HG02852 (cell line): ENCODE results near the gene HEXIM2.
A peak's percentile ranks its signal among the peaks of the same experiment; 100 is the strongest.
"Not testable (repeated sequence)": the region's sequence is repeated elsewhere in the genome, so short reads cannot be mapped to it uniquely, and the experiment has no call there.

Experiments used
- ATAC-seq: cut with Tn5 transposase; IDR thresholded peaks from one replicate; pipeline ENCODE4 v1.9.1; 2021; ENCODE audit warnings: mild to moderate bottlenecking, moderate library complexity; ENCODE audit not compliant: unreplicated experiment

Gene HEXIM2, protein sequence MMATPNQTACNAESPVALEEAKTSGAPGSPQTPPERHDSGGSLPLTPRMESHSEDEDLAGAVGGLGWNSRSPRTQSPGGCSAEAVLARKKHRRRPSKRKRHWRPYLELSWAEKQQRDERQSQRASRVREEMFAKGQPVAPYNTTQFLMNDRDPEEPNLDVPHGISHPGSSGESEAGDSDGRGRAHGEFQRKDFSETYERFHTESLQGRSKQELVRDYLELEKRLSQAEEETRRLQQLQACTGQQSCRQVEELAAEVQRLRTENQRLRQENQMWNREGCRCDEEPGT

DNA sequence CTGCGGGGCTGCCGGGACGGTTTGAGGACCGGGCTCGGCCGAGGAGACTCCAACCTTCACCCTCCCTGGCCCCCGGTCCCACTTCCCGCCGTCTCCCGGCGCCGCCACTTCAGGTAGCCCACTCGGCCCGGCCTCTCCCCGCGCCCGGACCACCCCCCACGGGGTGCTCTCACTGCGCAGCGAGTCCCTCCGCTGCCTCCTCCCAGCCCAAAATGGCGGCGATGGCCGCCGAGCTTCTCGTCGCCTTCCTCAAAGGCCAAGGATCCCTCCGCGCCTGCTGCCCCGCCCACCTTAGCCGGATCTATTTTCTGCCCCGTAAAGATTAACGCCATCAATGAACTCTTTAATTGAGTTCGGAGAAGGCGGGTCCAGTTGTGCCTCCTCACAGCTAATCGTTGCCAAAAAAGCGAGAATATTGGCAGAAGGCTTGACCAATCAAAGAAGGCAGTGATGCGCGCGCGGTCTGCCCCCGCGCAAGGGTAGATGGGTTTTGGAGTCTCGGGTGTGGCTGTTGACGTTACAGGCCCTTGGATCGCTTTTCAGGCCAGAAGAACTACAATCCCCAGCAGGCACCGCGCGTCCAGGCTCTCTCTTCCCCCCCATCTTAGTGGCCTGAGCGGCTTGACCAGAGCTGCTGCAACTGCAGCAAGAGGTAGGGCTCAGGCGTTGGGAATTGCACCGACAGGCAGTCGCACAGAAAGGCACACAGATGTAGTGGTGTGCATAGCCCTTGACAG is at the start of gene HEXIM2:
Gene HEXIM2 (plus strand): TSS at position 588 of the 737 bp plus-strand sequence. CDS start 919 bp downstream, outside the sequence.
- peak; percentile 92 for ATAC-seq

DNA sequence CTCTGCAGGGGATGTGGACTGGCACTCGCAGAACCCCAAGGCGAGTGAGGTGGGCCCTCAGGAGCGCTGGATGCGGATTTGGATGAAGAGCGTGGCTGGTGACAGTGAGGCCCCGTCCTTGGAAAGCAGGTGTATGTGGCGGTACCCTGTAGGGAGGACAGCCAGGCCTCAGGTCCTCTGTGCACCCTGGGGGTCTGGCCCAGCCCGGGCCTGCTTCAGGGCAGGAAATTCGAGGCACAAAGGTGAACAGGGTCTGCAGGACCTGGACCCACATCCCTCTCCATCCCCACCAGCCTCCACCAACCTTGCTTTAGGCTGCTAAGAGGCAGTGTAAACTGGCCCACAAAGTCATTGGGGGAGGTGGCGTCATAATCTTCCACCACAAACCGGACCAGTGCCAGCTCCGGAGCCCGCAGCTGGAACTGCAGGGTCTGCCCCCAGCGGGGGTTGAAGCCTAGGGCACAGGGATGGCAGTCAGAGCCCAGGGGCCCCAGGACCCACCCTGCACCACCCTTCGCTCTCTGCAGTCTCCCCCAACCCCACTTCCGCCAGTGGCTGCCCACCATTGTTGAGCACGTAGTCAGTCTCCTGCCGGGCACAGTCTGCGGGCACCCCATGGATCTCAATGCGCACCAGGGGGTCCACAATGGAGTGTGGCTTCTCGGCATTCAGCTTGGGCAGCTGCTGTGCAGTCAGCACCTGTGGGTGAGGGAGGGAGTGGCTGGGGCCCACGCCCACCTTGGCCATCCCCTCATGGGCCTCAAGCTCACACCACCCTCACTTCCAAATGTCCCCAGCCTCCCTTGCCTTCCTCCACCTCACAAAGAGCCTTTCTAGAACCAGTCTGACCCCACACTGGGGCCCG is 48.9 kb upstream of the HEXIM2 start:
- no peak for ATAC-seq

DNA sequence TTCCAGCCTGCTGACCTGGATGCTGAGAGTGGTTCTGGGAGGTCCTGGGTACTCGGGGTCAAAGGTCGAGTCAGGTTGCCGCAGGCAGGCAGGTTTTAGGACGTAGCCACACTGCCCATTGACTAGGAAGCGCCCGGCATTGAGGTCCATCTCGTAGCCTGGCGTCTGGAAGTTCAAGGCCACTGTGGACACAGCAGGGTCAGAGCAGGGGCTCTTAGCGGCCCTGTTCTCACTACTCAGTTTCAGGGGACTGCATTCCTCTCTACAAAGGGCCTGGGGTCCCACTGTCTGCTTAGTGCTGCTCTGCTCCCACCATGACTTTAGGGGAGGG is 48.3 kb upstream of the HEXIM2 start:
- ATAC-seq: no peak

DNA sequence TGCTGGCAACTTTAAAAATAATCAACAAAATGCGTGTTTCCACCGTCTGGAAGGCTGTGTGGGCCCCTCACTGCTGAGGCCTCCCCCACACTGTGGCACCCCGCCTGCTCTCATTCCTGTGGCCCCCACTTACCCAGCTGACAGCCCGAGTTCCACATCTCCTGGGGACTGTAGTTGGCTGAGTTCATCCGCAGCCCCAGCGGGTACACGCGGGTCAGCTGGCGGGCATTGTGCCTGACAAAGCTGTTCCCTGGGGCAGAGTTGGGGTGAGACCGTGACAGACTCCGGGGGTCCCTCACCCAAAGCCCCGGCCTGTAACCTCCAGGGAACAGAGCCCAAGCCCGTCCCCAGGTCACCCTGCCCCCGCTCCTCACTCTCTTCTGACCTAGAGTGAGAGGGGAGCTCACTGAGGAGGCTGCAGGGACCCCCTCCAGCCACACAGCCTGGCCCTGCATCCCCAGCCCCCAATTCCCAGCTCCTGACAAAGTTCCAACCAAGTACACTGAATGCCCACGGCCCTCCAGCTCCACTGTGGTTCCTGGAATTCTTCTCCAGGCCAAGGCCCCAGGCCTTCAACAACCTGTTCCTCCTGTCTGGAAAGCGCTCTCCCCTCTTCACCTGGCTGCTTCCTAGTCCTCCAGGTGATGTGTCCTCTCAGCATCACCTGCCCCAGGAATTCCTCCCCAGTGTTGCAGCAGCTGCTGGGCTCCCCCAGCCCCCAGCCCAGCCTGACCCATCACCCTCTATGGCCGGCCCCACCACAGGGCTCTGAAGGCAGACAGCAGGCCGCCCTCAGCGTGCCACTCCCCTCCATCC is 47.4 kb upstream of the HEXIM2 start:
- no peak for ATAC-seq

DNA sequence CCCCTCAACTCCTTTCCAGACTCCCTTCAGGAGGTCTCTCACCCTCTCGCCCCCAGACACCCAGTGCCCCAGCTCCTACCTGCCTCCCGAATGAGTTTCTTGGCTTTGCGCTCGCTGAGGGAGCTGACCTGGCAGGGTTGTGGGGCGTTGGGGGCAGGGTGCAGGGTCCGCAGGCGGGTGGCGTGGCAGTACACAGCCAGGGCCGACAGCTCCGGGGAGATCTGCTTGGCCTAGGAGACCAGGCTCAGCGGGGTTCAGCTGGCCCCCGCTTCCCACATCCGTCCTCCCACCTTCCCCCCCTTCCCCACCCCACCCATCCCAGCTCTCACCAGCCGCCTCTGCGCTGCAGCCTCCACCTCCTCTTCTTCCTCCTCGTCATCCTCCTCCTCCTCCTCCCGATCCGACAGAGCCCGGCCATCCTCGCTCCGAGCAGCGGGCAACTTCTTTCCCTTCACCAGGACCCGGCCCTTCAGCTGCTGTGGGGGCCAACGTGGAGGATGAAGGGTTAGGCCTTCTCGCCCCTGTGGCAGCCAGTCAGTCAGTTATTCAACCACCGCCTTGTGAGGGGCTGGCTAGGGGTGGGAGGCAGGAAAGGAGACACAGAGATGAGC is 46.6 kb upstream of the HEXIM2 start:
- ATAC-seq: no peak

DNA sequence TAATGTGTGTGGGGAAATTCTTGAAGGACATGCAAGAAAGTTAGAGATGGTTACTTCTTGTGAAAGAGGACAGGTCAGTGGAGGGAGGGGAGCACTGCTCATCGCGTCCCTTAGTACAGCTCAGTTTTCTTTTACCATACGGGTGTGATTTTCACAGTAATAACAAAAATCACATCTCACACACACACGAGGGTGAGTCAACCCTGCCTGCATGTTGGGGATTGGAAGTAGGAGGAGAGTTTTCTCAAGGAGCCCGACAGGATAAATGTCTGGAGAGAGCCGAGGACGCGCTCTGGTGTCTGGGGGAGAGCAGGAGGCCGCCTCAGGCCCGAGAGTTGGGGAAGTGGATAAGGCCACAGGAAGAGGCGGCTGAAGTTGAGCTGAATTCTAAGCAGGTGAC is 45.8 kb upstream of the HEXIM2 start:
- no peak for ATAC-seq

DNA sequence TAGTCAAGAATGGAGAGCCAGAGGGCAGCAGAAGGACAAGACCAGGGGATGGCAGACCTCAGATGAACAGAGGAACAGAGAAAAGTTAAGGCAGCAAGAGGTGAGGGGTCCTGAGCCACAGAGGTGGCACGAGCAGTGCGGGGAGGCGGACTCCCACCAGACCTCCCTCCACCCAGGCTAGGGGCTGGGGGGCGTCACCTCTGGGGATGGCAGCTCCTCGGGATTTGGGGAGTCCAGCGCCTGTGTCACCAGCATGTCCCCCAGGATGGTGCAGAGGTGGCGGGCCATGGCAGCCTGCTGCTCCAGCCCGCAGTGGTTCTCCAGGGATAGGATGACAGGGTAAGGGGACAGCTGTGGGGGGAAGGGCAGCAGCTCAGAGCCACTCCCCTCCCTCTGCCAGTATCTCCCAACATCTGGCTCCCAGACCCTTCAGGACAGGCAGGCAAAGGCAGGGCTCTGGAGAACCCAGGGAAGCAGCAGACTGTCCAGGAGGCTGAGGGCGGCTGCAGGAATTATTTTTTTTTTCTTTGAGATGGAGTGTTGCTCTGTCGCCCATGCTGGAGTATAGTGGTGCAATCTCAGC is 45.1 kb upstream of the HEXIM2 start:
- no peak for ATAC-seq

DNA sequence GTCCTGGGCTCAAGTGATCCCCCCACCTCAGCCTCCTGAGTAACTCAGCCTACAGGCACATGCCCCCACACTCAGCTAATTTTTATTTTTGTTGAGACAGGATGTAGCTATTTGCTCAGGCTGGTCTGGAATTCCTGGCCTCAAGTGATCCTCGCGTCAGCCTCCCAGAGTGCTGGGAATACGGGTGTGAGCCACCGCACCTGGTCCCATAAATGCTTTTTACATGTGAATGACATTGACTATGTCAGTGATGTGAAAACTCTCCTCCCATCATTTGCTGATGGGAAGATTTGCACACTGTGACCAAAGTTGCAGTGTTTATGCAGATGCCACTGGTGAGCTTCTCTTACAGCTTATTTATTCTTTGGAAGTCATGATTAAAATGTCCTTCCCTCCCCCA is 44.3 kb upstream of the HEXIM2 start:
- no peak for ATAC-seq

DNA sequence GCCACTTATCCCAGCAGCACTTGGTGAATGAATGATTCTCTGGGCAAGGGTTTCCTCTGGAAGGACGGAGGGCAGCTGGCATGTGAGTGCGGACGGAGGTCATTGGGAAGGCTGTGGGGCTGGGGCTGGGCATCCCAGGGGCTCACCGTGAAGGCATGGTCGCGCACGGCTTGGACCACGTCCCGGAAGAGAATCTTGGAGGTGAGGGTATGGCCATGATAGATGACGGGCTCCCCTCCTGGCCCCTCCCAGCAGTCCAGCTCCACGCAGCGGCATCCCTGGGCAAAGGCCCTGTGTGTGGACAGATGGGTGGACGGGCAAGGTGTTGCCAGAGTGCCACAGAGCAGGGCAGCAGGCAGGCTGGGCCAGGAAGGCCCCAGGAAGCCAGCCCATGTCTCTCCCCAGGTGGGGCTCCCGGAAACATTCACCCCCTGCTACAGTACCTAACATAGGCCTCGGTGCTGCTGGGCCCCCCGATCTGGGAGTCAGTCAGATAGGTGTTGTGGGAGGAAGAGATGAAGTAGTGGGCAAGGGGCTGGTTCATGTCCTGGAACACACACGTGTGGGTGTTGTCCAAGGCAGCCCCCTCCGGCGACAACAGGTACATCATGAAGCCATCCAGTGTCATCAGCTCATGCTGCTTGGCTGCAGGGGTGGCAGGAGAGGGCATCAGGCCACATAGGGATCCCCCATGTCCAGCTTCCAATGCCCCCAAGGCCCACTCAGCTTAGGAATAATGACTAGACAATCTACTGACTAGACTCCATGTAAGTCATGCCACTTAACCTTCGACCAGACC is 43.6 kb upstream of the HEXIM2 start:
- no peak for ATAC-seq

DNA sequence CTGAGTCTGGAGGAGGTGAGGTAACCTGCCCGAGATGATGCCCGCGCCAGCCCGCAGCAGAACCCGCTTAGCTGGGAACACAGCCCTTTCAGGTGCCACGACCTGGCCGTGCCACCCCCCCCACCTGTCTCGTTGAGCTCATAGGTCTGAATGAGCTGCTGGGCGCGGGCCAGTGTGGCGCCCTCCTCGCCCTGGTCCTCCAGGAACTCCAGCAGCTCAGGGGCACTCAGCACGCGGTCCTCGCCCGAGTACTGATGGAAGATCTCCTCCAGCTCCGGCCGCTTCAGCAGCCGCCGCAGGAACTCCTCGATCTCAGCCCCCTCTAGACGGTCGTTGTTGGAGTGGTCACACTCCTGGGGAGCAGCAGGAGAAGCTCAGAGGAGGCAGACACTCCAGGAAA is 43.0 kb upstream of the HEXIM2 start:
- ATAC-seq: no peak

DNA sequence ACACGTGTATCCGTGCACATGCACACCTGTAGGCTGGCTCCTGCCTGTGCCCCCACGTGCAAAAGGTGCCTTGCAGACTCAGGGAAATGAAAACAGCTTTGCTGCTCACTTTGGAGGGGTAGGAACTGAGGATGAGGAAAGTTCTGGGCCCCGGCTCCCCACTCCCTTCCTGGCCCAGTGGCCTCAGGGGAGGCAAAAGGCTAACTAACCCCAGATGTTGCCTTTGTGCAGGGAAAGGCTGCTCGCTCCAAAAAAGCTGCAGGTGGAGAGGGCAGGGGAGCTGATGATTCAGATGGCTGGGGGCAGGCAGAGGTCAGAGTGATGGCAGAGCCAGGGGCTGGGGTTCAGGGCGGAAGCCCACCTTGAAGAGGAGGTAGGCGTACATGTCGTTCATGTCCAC is 41.7 kb upstream of the HEXIM2 start:
- no peak for ATAC-seq

DNA sequence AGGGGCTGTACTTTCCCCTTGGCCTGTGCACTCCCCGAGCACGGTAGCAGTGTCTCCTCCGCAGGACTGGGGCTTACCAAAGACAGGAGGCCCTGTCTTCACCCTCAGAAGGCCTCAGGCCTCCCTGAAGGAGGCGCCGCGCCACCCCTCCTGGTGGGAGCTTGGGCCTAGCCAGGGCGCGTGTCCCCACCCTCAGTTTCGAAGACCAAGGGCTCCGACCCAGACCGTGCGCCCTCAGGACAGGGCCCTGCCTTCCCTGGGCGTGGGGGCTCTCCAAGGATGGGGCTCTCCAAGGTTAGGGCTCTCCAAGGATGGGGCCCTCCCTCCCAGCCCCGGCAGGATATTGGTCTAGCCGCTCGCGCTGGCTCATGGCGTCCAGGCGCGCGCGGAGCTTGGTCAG is 41.1 kb upstream of the HEXIM2 start:
- no peak for ATAC-seq

DNA sequence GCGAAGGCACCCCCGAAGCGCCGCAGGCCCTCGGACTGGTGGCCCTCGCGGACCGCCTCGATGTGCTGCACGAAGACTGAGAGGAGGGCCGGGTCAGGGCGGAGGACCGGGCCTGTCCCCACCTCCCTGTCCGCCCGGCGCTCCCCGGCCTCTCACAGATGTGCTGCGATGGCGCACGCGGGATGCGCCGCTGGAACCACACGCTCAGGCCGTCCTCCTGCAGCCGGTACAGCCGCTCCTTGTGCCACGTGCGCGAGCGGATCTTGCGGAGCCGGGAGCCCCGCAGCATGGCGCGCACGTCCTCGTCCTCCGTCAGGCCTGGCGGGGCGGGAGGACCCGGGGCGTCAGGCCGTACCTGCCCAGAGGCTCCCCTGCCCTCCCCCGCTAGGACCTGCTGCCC is 40.6 kb upstream of the HEXIM2 start:
- no peak for ATAC-seq

DNA sequence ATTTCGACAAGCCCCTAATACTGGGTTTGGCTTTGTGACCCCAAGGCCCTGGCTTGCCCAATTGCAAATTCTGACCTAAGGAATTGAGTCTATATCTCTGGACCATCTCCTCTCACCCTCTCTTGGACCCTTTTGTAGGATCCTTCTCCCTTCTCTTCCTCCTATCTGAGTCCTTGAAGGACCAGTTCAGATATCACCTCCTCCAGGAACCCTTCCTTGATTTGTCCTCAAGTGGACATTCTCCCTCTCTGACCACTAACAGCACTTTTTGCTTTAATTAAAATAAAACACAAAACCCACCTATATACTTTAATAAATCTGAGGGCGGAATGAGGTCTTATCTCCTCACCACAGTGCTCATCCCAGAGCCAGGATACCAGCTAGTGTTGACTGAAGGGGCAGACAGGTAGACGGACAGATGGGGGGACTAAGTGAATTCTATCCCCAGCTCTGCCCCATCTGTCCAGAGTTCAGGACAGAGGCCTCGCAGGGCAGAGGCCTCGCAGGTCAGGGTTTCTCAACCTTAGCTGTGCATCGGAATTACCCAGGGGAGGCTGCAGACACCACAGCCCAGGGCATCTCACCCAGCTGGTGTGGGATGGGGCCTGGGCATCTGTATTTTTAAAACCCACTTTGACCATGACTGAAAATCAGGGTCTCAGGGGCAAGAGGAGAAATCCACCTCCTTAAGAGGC is 38.5 kb upstream of the HEXIM2 start:
- ATAC-seq: no peak

DNA sequence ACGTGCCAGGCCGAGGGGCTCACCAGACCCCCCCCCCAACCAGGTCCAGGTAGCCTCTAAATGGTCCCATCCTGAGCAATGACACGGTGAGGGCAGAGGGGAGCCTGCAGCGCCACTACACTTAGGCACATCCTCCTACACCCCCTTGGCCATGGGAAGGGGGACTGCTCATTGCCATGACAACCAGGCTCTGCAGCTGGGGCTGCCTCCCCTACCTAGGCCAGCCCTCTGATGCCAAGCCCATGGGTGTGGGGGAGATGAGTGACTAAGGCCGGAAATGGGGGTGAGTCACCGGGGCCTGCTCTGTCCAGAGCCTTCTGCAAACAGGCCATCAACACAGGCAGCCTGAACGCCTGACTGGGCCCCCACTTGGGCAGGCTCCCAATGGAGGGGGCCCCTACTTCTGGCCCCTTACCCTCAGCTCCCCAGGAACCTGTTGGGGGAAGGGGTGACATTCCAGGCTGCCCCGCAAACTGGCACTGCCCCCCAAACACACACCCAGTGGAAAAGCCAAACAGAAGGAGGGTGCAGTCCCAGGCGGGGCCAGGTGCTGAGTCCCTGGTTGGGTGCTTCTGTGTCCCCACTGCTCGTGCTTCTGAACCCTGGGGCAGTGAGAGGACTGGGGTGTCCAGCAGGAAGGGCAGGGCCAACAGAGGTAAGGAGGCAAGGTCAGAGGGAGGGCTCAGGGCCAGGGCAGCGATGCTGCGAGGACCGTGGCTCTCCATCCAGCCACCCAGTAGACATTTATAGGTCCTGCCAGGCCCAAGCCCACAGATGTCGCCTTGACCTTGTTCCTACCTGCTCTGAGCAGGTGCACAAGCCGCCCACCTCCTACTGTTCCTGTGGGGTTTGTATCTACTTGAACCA is 37.5 kb upstream of the HEXIM2 start:
- no peak for ATAC-seq

DNA sequence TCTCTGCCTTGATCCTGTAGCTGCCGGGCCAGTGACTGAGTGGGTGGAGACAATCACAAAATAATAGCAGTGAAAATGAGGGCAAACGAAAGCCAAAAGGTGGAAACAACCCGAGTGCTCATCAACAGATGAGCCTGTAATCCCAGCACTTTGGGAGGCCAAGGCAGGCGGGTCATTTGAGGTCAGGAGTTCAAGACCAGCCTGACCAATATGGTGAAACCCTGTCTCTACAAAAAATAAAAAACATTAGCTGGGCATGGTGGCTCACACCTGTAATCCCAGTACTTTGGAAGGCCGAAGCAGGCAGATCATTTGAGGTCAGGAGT is 36.9 kb upstream of the HEXIM2 start:
- not testable (repeated sequence) for ATAC-seq

DNA sequence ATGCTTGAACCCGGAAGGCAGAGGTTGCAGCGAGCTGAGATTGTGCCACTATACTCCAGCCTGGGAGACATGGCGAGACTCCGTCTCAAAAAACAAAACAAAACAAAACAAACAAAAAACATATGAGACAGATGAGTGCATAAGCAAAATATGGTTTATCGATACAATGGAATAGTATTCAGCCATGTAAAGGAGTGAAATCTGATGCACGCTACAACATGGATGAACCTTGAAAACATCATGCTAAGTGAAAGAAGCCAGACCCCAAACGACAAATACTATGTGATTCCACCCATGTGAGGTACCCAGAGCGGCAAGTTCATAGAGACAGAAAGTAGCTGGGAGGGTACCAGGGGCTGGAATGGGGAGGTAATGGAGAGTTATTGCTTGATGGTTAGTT is 36.2 kb upstream of the HEXIM2 start:
- ATAC-seq: no peak

DNA sequence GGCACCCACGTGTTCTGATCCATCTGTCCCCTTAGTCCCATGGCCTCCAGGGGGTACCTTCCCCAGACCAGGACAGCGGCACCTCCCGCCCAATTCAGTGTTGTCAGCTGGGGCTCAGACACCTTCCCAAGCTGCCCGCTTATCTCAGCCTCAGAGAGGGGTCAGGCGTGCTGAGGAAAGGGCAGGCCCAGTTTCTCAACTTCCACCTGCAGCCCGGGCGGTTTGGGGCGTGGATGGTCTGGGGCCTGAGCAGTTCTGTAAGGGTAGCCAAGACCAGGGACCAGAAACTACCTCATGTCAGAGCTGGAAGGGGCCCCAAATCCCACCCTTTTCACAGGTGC is 34.5 kb upstream of the HEXIM2 start:
- no peak for ATAC-seq
